ENCODE results near the gene STAT5A.
"Not testable (repeated sequence)": the region's sequence is repeated elsewhere in the genome, so short reads cannot be mapped to it uniquely, and the experiment has no call there.

Gene STAT5A

DNA sequence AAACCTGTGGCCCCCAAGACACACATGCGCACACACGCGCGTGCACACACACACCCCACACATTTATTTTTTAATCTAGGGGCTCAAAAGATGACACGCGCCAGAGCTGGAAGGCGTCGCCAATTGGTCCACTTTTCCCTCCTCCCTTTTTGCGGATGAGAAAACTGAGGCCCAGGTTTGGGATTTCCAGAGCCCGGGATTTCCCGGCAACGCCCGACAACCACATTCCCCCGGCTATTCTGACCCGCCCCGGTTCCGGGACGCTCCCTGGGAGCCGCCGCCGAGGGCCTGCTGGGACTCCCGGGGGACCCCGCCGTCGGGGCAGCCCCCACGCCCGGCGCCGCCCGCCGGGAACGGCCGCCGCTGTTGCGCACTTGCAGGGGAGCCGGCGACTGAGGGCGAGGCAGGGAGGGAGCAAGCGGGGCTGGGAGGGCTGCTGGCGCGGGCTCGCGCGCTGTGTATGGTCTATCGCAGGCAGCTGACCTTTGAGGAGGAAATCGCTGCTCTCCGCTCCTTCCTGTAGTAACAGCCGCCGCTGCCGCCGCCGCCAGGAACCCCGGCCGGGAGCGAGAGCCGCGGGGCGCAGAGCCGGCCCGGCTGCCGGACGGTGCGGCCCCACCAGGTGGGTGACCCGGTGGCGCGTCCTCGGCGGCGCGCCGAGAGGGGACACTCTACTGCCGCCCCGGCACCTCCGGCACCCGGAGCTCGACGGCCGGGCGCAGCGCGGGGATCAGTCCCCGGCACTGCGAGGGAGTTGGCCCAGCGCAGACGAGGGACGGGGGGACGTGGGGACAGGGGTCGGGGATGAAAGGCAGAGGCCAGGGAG is at the start of gene STAT5A:
Gene STAT5A, plus strand, starts transcription at position 522 of the 826 bp plus-strand sequence. CDS start 914 bp downstream, outside the sequence.
- DNase-seq, result peak; percentile 68

DNA sequence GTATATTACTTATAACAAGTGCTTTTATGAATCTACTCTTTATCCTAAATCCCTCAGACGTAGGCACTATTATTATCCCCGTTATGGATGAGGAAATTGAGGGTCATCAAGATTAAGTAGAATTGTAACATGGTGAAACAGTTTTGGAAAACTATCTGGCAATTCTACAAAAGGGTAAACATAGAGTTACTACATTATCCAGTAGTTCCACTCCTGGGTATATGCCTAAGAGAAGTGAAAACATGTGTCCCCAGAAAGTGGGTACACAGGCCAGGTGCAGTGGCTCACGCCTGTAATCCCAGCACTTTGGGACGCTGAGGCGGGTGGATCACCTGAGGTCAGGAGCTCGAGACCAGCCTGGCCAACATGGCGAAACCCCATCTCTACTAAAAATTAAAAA is 48.7 kb upstream of the STAT5A start:
- DNase-seq, result not testable (repeated sequence)

DNA sequence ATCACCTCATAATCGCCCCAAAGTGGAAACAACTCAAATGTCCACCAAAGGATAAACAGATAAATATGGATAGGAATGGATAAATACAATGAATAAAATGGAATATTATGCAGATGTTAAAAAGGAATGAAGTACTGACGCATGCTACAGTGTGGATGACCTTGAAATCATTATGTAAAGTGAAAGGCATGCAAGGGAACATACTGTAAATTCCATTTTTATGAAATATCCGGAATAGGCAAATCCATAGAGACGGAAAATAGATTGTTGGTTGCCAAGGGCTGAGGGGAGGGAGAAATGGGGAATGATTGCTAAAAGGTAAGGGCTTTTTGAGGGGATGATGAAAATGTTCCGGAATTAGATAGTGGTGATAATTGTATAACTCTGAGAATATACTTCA is 48.1 kb upstream of the STAT5A start:
- peak; percentile 33 for DNase-seq

DNA sequence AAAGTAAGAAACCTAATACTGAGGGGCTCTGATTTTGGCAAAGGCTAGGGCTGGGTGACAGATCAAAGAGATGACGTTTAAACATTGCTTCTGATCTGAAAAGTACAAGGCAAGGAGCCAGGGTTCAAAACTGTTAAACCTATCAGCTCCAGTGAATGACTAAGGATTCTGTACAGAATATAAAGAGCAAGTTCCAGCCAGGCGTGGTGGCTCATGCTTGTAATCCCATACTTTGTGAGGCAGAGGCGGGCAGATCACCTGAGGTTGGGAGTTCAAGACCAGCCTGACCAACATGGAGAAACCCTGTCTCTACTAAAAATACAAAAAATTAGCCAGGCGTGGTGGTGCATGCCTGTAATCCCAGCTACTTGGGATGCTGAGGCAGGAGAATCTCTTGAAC is 47.4 kb upstream of the STAT5A start:
- not testable (repeated sequence) for DNase-seq

DNA sequence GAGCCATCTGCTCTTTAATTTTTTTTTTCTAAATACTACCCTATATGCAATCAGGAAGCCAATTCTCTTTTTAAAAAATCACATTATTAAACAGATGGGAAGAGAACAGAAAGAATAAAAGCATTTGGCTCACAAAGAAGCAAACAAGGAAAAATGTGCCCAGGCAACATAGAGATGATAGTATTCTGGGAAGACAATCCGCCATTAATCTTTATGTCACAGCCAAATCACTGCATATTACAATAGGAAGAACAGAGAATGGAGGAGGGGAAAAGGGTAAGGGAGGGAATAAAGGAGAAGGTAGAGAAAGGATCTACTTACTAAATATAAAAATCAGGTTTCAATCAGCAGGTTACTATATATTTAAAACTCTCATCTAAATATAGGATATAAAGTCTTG is 46.4 kb upstream of the STAT5A start:
- DNase-seq, result no peak

DNA sequence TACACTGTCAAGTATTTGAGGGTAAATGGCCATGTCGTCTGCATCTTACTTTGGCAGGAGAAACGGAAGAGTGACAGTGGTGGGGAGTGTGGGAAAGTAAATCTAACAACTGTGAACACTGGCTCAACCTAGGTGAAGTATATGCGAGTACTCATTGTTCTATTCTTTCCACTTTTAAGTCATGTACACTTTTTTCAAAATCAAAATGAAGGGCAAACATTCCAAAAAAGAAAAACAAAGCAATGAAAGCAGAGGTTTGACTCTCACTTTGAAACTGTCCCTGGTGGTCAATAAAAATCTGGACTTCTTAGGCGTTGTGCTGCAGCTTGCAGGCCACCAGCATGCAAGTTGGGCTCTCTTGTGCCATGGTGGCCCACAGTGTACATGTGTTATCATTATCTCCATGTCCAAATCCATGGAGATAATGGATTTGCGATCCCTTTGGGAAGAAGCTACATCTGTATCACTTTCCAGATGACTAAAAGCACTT is 44.8 kb upstream of the STAT5A start:
- no peak for DNase-seq

DNA sequence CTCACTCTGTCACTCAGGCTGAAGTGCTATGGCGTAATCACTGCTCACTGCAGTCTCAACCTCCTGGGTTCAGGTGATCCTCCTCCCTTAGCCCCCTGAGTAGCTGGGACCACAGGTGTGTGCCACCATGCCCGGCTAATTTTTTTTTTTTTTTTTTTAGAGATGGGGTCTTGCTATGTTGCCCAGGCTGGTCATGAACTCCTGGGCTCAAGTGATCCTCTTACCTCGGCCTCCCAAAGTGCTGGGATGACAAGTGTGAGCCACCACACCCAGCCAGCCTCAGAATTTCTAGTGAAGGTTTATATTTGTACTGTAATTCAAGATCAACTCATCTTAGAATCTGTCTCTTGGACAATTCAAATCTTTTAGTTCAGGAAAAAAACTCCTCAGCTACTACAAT is 44.2 kb upstream of the STAT5A start:
- not testable (repeated sequence) for DNase-seq

DNA sequence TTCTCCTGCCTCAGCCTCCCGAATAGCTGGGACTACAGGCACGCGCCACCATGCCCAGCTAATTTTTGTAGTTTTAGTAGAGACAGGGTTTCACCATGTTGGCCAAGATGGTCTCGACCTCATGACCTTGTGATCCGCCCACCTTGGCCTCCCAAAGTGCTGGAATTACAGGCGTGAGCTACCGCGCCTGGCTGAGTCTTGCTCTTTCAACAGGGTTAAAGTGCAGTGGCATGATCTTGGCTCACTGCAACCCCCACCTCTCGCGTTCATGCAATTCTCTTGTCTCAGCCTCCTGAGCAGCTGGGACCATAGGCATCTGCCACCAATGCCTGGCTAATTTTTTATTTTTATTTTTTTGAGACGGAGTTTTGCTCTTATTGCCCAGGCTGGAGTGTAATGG is 43.1 kb upstream of the STAT5A start:
- DNase-seq, result not testable (repeated sequence)

DNA sequence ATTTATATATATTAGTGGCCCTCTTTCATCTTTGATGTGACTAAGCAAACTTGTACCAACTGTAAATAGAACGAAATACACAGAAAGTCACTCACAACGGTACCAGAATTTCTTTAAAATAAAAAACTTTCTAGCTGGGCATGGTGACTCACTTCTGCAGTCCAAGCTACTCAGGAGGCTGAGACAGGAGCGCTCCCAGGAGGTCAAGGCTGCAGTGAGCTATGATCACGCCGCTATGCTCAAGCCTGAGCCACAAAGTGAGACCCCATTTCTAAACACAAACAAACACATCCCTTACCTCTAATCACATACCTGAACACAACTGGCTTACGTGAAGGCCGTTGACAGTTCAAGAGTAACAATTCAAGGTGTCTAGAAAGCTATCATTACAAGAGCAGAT is 41.8 kb upstream of the STAT5A start:
- DNase-seq, result no peak

DNA sequence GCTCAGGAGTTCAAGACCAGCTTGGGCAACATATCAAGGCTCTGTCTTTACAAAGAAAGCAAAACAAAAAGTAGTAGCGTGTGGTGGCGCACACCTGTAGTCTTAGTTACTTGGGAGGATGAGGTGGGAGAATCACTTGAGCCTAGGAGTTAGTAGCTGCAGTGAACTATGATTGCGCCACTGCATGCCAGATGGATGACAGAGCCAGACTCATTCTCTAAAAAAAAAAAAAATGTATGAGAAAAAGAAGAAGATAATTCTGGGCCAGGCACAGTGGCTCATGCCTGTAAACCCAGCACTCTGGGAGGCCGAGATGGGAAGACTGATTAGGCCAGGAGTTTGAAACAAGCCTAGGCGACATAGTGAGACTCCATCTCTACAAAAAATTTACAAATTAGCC is 40.6 kb upstream of the STAT5A start:
- peak; percentile 42 for DNase-seq

DNA sequence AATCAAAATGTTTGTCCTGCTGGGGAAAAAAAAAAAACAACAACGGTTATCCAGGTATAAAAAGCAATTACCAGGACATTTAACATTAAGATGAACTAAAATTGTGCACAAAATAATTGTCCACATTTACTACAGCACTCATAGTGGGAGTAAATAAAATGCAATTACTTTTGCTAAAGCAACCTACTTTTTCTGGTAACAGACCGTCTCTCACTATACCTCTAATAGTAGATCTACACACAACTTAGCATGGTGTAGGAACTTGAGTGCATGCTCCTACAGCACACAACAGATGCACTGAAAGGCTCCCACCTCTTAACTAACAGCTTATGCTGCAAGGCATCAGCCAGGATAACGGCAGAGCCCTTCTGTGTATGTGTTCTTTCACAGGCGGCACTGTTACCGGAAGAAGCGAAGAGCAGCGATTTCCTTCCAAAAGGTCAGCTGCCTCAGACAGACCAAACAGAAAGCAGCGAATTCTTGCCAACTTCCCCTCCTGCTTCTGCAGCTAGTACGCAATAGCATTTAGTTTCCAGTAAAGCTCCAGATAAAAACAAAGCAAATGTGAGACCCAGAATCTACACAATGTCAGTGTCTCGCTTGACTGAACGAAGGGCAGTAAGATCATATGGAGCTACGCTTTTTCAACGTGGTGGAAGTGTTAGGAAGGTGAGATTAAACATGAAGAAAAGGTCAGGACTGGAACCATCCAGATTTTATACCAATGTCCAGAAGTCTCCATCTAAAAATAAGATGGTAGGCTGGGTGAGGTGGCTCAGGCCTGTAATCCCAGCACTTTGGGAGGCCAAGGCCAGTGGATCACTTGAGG is 39.7 kb upstream of the STAT5A start:
- DNase-seq, result peak; percentile 70

DNA sequence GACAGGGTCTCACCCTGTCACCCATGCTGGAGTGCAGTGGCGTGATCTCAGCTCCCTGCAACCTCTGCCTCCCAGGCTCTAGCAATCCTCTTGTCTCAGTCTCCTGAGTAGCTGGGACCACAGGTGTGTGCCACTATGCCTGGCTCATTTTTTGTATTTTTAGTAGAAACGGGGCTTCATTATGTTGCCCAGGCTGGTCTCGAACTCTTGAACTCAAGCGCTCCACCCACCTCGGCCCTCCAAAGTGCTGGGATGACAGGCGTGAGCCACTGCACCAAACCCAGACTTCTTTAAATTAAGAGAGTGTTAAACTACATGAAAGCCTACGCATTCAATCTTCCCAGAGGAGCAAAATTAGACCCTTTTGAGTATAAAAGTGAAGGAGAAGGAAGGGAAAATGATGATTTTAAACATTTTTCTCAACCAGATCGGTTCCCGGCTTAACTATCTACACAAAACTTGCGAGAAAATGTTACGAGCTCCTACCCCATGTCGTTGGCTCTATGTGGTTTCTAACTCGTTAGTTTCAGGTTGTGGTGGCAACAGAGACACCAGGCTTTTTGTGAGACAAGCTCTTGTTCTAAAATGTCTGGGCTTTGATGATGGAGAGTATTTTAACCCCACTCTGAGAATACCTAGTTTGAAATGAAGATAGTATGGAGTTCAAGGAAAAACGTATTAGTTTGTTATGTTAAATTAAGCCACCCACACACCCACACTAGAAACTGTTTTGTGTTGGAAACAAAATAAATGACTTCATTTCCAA is 38.4 kb upstream of the STAT5A start:
- no peak for DNase-seq

DNA sequence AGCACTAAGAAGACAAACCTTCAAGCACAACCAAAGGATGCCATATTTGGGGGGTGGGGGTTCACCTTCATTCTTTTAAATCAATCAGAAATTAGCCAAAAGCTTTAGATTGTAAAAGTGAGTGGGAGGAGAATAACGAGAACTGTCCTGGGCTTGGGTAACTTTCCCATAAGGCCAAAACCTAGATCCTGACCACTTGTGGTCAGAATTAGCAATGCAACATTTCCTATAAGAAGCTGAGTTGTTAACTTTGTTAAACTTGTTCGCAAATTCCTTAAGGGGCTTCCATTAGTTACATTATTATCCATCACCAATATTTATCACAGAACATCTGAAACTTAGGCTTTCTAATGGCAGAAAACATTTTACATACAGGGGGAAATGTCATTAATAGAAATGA is 37.2 kb upstream of the STAT5A start:
- DNase-seq, result no peak

DNA sequence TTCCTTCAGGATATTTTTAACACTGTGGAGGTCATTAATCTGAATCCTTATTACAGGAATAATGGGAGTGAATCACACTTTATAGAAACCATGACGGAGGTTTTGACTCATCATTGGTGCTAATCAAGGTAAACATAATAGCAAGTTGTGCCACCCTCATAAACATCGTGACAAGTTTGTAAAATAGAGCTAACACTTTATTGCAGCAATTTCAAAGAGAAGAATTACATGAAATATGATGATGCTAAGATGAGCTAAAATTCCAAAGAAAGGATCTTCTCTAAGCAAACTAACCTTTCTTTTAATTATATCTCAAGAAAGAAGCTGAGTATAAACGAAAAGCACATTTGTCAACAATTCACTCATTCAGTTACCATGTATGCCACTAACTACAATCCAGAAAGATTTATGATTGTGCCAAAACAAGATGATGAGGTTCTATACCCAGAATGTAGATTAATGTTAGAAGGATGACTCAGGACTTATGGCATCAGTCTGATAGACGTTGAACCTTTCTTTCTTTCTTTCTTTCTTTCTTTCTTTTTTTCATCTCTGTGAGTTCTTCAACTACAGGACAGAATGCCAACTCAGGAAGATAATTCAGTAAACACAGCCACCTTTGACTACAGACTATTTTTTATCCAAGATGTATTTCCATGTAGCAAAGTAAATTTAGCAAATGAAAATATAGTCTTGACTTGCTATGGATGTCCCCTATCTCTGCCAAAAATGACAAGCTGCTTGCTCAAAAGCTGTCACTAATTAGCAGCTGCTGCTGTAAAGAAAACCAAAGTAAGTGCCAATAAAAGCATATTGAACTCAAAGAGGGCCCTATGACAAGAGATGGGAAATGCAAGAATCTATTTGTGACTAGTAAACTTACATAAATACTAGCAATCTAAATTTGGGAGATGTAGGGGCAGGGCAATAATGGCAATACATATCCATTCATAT is 35.4 kb upstream of the STAT5A start:
- DNase-seq, result peak; percentile 67

DNA sequence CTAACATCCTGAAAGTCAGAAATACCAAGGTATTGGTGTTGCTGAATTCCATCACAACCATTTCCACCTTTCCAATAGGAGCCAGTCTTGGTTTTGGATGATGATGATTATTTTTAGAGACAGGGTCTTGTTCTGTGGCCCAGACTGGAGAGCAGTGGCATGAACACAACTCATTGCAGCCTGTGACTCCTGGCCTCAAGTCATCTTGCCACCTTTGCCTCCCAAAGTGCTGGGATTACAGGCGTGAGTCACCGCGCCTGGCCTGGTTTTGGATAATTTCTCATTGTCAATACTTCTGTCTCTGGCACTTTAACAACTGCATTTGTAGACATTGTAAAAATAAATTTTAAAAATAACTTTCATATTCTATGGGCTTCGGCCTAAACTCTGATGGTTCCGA is 34.7 kb upstream of the STAT5A start:
- no peak for DNase-seq

DNA sequence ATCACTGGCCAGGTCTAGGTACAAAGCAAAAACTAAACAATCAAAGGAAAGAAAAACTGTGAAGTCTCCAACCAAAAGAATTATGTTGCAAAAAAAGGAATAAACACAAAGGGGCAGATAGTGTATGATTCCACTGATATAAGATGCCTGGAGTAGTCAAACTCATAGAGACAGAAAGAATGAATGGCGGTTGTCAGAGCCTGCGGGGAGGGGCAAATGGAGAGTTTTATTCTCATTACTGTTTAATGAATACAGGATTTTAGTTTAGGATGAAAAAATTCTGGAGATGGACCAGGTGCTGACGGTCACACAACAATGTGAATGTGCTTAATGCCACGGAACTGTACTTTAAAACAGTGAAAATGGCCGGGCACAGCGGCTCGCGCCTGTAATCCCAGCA is 32.9 kb upstream of the STAT5A start:
- no peak for DNase-seq

DNA sequence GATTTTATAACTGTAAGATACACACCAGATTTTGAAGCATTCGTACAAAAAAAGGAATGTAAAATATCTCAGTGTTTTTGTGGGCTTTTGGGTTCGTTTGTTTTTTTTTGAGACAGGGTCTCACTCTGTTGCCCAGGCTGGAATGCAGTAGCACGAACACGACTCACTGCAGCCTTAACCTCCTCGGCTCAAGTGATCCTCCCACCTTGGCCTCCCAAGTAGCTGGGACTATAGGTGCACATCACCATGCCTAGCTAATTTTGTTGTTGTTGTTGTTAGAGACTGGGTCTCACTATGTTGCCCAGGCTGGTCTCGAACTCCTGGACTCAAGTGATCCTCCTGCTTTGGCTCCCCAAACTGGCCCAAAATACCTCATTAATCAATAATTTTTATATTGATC is 28.0 kb upstream of the STAT5A start:
- DNase-seq, result no peak

DNA sequence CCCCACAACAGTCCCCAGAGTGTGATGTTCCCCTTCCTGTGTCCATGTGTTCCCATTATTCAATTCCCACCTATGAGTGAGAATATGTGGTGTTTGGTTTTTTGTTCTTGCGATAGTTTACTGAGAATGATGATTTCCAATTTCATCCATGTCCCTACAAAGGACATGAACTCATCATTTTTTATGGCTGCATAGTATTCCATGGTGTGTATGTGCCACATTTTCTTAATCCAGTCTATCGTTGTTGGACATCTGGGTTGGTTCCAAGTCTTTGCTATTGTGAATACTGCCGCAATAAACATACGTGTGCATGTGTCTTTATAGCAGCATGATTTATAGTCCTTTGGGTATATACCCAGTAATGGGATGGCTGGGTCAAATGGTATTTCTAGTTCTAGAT is 23.9 kb upstream of the STAT5A start:
- not testable (repeated sequence) for DNase-seq

DNA sequence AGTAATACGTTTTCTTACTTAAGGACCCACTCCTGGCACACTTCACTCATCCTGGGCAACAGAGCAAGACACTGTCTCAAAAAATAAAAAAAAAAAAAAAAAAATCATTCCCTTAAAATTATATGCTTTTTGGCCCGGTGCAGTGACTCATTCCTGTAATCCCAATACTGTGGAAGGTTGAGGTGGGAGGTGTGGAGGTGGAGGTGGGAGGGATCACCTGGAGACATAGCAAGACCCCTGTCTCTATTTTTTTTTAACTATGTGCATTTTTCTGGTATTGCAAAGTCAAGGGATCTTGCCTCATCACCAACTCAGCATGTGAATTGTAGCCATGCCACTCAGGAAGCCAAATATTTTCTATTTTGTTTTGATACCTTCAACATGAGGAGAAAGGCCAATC is 21.8 kb upstream of the STAT5A start:
- no peak for DNase-seq

DNA sequence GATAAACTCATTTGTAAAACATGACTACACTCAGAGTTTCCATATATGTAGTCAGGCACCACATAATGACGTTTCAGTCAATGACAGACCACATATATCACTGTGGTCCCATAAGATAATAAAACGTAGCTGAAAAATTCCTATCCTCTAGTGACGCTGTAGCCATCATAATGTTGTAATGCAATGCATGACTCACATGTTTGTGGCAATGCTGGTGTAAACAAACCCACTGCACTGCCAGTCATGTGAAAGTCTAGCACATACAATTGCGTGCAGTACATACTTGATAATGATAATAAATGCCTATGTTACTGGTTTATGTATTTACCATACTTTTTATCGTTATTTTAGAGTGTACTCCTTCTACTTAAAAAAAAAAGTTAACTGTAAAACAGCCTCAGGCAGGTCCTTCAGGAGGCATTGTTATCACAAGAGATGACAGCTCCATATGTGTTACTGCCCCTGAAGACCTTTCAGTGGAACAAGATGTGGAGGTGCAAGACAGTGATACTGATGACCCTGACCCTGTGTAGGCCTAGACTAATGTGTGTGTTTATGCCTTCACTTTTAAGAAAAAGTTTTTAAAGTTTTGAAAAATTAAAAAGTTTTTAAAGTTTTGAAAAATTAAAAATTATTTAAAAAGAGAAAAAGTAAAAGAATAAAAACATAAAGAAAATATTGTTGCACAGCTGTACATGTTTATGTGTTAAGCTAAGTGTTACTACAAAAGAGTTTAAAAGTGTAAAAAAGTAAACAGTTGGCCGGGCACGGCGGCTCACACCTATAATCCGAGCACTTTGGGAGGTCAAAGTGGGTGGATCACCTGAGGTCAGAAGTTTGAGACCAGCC is 21.2 kb upstream of the STAT5A start:
- DNase-seq, result peak; percentile 86

DNA sequence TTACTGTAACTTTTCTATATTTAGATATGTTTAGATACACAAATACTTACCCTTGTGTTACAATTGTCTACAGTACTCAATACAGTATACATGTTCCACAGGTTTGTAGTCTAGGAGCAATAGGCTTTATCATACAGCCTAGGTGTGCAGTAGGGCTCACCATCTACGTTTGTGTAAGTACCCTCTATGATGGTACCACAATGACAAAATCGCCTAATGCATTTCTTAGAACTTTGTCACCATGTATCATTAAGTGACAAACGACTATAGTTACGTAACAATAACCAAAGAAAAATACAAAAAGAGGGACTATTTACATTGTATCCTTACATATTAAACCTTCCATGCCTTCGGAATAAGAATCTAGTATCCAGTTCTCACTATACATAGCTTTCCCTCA is 20.1 kb upstream of the STAT5A start:
- DNase-seq, result no peak
